Bronchial epithelial cell (primary cell): Measurements from ENCODE around the gene PRKCE. TPM values are rescaled to one million over a fixed set of nuclear protein-coding genes. Genes with fewer than 3 reads are reported as not detected.

Experiments
- DNase-seq: peaks from one replicate; pipeline ENCODE4 v3.0.0-alpha.2; 2010; ENCODE audit warnings: low read depth
- FAIRE-seq: peaks from 2 replicates; lab custom pipeline; 2011; peaks lifted over from hg19 to GRCh38; lab: Jason Lieb, UNC
- H3K27me3 ChIP-seq: 2 replicates; pipeline ENCODE4 v1.5.1; 2011; ENCODE audit warnings: low read length; ENCODE audit not compliant: control insufficient read depth, insufficient read depth
- H3K36me3 ChIP-seq: 2 replicates; pipeline ENCODE4 v1.5.1; 2011; ENCODE audit warnings: low read length; ENCODE audit not compliant: control insufficient read depth, insufficient read depth
- H3K4me3 ChIP-seq: 2 replicates; pipeline ENCODE4 v1.5.1; 2011; ENCODE audit warnings: mild to moderate bottlenecking, low read depth, low read length, control low read depth
- total RNA-seq: library from RNA; depleted of rRNA; stranded (reverse); fragments of >200 nt; gene quantifications from 2 replicates; pipeline ENCODE4 v1.2.1, GENCODE V29; 2014
- TF ChIP-seq, protein P1 (sequence below): IDR thresholded peaks from 2 replicates; pipeline ENCODE4 v1.5.1; 2011; ENCODE audit warnings: mild to moderate bottlenecking, moderate library complexity, low read length, control low read depth, inconsistent platforms; ENCODE audit not compliant: insufficient read depth, severe bottlenecking

Gene PRKCE
- total RNA-seq, 1 donor from 2014 or later: 6.3 TPM

GRCh38 chr2:46016091-46016490, 364.6 kb downstream of the PRKCE start:
- FAIRE-seq: no peak
- no peaks in the 10 kb centered on the region for H3K27me3 ChIP-seq
- no peak overlapping the region for H3K4me3 ChIP-seq
- H3K36me3 ChIP-seq: peaks cover 2% of the 10 kb centered on the region
- TF ChIP-seq, protein P1, sequence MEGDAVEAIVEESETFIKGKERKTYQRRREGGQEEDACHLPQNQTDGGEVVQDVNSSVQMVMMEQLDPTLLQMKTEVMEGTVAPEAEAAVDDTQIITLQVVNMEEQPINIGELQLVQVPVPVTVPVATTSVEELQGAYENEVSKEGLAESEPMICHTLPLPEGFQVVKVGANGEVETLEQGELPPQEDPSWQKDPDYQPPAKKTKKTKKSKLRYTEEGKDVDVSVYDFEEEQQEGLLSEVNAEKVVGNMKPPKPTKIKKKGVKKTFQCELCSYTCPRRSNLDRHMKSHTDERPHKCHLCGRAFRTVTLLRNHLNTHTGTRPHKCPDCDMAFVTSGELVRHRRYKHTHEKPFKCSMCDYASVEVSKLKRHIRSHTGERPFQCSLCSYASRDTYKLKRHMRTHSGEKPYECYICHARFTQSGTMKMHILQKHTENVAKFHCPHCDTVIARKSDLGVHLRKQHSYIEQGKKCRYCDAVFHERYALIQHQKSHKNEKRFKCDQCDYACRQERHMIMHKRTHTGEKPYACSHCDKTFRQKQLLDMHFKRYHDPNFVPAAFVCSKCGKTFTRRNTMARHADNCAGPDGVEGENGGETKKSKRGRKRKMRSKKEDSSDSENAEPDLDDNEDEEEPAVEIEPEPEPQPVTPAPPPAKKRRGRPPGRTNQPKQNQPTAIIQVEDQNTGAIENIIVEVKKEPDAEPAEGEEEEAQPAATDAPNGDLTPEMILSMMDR: no peak
- DNase-seq: no peak

GRCh38 chr2:46018773-46019591, 367.5 kb downstream of the PRKCE start:
- no peaks in the 10 kb centered on the region for H3K27me3 ChIP-seq
- no peaks in the 10 kb centered on the region for H3K36me3 ChIP-seq
- DNase-seq (no peak), FAIRE-seq (no peak)
- TF ChIP-seq, protein P1: no peak
- no peak overlapping the region for H3K4me3 ChIP-seq

GRCh38 chr2:46020416-46020815, 368.9 kb downstream of the PRKCE start:
- DNase-seq (peak; percentile 45), FAIRE-seq (no peak)
- Histone ChIP-seq H3K36me3 (no peaks in the 10 kb centered on the region), H3K4me3 (no peak overlapping the region), H3K27me3 (no peaks in the 10 kb centered on the region)
- TF ChIP-seq, protein P1: no peak

DNA sequence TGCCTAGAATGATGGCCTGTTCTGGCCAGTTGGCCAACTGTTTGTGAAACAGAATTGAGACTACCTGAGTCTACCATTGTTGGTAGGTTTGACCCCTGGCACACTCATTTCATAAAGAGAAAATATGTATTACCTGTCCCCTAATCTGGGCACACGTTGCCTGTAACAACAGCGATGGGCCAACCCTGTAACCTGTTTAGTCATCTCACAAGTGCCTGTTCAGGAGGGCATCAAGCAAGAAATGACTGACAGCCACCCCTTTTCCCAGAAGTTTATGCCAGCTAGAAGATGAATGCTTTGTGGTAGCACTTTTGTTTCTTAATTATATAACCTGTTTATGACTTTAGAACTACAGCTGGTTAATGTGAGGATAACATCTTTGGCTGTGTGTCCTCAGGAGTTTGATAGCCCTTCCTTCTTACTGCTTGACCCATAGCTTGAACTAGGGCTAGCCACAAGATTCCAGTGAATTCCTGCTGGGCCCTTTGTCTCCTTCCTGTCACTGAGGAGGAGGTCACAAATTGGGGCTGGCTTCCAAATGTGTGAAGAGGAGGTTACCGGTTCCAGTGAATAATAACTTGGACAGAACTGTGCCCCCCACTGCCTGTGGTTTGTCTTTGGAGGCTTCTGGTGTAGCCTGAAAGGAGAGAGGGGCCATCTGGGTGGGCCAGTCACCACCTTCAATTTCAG, 371.8 kb downstream of the PRKCE start:
- H3K36me3 ChIP-seq: no peaks in the 10 kb centered on the region
- DNase-seq (no peak), FAIRE-seq (no peak)
- no peaks in the 10 kb centered on the region for H3K27me3 ChIP-seq
- H3K4me3 ChIP-seq: no peak overlapping the region
- TF ChIP-seq, protein P1: no peak

DNA sequence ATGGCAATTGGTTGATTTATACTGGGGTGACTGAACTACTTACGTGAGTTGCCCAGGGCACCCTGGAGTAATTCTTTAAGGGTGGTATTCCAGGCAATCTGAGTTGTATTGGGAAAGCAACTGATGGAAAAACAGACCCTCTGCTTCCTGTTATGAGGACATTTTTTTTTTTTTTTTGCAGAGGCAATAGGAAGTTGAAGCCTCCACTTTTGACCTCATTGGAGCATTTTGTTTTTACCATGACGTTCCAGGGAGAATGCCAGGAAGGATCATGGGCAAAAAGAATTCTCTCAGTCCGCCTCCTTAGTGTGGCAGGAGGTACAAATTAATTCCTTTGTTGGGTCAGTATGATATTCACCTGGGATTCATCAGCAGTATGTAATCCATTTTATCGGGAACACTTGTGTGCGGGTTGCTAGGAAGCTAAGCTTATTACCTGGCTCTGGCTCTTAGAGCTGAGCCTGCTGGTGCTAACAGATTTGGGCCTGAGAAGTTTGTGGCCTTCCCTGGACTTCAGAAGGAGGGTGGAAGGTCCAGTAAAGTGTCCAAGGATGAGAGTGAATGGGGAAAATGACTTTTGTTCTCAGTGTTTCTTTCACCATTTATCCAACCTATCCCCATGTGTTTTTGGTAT, 372.8 kb downstream of the PRKCE start:
- Histone ChIP-seq H3K4me3 (no peak overlapping the region), H3K36me3 (no peaks in the 10 kb centered on the region), H3K27me3 (no peaks in the 10 kb centered on the region)
- FAIRE-seq (no peak), DNase-seq (no peak)
- TF ChIP-seq, protein P1: no peak
